ENCODE measurements around the gene NUP62. TPM values are rescaled to one million over a fixed set of nuclear protein-coding genes. Genes with fewer than 3 reads are reported as not detected.

Gene NUP62
- total and polyA plus RNA-seq, 8 donors, result 39.2 to 66.2 (median 60.0) TPM

DNA sequence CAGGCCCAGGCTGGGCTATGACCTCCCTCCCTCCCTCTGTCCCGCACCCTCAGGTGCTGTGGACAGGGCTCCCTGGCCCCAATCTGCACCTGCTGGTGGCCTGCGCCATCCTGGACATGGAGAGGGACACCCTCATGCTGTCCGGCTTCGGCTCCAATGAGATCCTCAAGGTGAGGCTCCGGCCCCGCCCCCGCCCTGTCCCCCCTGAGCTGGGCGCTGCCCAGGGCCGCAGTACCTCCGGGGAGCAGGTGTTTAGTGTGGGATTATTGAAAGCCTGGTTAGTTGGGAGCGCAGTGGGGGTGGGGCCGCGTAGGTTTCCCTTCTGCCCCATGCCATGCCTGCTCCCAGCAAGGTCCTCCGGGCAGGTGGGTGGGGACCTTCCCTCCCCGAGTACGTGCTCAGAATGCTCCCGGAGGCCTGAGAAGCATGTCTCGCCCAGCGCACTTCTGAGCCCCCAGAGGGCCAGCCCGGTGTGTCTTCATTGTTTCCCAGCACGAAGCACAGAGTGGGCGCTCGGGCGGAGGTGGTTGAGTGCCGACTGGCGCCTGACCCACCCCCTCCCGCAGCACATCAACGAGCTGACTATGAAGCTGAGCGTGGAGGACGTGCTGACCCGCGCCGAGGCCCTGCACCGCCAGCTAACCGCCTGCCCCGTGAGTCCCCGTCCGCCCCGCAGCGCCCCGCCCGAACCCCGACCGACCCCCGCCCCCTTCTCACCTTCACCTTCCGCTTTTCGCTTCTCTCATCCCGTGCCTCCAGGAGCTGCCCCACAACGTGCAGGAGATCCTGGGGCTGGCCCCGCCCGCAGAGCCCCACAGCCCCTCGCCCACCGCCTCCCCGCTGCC lies 41.4 kb downstream of the NUP62 start:
- Histone ChIP-seq H3K27ac (no peak overlapping the region), H3K9me3 (no peaks in the 10 kb centered on the region), H3K27me3 (peaks cover 0 to 12% of the 10 kb centered on the region in 2 donors), H3K36me3 (peaks cover 0 to 53% of the 10 kb centered on the region in 2 donors), H3K4me1 (peaks cover 0 to 12% of the 10 kb centered on the region in 2 donors), H3K4me3 (no peak overlapping the region)
- no peak for ATAC-seq
- TF ChIP-seq, protein P1, sequence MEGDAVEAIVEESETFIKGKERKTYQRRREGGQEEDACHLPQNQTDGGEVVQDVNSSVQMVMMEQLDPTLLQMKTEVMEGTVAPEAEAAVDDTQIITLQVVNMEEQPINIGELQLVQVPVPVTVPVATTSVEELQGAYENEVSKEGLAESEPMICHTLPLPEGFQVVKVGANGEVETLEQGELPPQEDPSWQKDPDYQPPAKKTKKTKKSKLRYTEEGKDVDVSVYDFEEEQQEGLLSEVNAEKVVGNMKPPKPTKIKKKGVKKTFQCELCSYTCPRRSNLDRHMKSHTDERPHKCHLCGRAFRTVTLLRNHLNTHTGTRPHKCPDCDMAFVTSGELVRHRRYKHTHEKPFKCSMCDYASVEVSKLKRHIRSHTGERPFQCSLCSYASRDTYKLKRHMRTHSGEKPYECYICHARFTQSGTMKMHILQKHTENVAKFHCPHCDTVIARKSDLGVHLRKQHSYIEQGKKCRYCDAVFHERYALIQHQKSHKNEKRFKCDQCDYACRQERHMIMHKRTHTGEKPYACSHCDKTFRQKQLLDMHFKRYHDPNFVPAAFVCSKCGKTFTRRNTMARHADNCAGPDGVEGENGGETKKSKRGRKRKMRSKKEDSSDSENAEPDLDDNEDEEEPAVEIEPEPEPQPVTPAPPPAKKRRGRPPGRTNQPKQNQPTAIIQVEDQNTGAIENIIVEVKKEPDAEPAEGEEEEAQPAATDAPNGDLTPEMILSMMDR (IDR thresholded peaks at IDR 0.05), result no peak
- DNase-seq, result no peak
- intact Hi-C loops (cut with DNase I), result no loop called here

DNA sequence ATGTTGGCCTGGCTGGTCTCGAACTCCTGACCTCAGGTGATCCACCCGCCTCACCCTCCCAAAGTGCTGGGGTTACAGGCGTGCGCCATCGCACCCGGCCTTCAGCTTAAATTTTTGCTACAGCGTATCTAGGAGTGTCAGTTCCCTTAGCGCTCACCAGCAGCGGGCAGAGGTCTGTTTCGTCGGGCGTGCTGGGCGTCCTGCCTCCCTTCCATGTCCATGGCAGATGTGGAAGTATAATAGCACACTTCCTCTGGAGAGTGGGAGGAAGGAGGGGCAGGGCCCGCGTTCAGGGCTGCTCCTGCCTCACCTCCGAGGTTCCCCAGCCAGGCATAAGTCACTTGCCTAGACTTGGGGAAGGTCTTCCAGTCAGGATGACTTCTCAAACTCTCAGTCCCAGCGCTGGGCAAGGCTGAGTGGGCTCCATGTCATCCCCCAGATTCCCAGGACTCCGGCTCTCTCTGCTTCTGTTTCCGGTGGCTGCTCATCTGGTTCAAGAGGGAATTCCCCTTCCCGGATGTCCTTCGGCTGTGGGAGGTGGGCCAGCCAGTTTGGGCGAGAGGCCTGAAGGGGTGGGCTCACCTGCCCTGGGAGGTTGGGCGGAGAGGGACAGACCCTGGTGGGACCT lies 42.2 kb downstream of the NUP62 start:
- Histone ChIP-seq H3K36me3 (peaks cover 0 to 61% of the 10 kb centered on the region in 2 donors), H3K27ac (no peak overlapping the region), H3K4me3 (no peak overlapping the region), H3K27me3 (peaks cover 0 to 12% of the 10 kb centered on the region in 2 donors), H3K9me3 (no peaks in the 10 kb centered on the region), H3K4me1 (peaks cover 0 to 12% of the 10 kb centered on the region in 2 donors)
- no peak for ATAC-seq
- DNase-seq, result no peak
- TF ChIP-seq, protein P1 (IDR thresholded peaks at IDR 0.05), result no peak
- intact Hi-C loops (cut with DNase I), result no loop called here

DNA sequence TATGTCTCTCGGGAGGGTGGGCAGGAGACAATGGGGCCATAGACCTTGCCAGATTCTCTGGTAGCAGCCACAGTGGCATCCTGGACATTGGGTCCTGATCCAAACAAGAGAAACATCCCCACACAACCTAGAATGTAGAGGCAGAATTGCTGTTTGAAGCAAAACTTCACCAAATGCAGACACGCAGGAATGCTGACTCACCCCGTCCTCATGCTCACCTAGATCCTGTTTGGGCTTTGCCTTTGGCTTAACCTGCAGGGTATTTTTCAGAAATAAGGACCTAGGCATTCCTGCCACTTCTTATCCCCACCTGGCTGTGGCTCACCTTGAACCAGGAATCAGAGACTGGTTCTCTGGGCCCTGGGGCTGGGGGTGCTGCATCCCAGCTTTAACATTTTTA lies 44.5 kb downstream of the NUP62 start:
- no peaks in the 10 kb centered on the region for H3K9me3 ChIP-seq
- H3K36me3 ChIP-seq, result peaks cover 0 to 85% of the 10 kb centered on the region in 2 donors
- TF ChIP-seq, protein P1 (IDR thresholded peaks at IDR 0.05), result no peak
- peaks cover 0 to 3% of the 10 kb centered on the region in 2 donors for H3K4me1 ChIP-seq
- DNase-seq (no peak), ATAC-seq (no peak)
- no peak overlapping the region for H3K27ac ChIP-seq
- intact Hi-C loops (cut with DNase I), result no loop called here
- no peaks in the 10 kb centered on the region for H3K27me3 ChIP-seq
- H3K4me3 ChIP-seq, result no peak overlapping the region

DNA sequence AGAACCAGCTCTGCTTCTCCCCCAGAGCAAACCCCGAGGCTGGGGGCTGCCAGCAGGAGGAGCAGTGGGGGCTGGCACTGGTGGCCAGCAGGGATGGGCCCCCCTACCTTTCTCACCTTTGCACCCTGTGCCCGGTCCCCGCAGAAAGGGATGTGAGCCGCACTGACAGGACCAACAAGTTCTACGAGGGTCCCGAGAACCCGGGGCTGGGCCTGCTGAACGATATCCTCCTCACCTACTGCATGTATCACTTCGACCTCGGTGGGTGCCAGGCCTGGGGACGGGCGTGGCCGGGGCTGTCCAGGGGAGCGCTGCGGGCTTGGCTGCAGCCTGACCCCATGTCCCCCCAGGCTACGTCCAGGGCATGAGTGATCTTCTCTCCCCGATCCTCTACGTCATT lies 45.2 kb downstream of the NUP62 start:
- no peak for ATAC-seq
- H3K9me3 ChIP-seq, result no peaks in the 10 kb centered on the region
- TF ChIP-seq, protein P1 (IDR thresholded peaks at IDR 0.05), result no peak
- intact Hi-C loops (cut with DNase I), result no loop called here
- H3K4me1 ChIP-seq, result peaks cover 0 to 10% of the 10 kb centered on the region in 2 donors
- H3K27me3 ChIP-seq, result no peaks in the 10 kb centered on the region
- peak in 1 of 4 donors; percentile 73 for DNase-seq
- no peak overlapping the region for H3K27ac ChIP-seq
- H3K36me3 ChIP-seq, result peaks cover 0 to 91% of the 10 kb centered on the region in 2 donors
- no peak overlapping the region for H3K4me3 ChIP-seq

DNA sequence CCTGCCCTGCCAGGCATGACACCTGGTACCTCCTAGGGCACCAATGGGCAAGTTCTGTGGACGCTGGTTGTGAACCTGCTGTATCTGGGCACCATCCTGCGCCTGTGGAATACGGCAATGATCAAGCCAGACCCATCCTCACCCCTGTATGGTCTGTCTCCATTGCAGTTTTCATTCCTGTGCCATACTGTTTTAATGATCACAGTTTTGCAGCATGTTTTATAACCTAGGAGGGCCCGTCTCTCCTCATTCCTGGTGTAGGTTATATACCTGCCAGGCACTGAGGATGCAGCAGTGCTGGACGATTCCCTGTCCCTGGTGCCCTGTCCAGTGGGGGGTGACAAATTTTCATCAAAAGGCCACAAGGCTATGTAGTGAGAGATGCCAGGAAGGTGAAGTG lies 46.2 kb downstream of the NUP62 start:
- H3K4me1 ChIP-seq, result peaks cover 0 to 20% of the 10 kb centered on the region in 2 donors
- H3K9me3 ChIP-seq, result no peaks in the 10 kb centered on the region
- DNase-seq, result no peak
- no peak overlapping the region for H3K27ac ChIP-seq
- peaks cover 0 to 88% of the 10 kb centered on the region in 2 donors for H3K36me3 ChIP-seq
- H3K27me3 ChIP-seq, result no peaks in the 10 kb centered on the region
- H3K4me3 ChIP-seq, result no peak overlapping the region
- TF ChIP-seq, protein P1 (IDR thresholded peaks at IDR 0.05), result no peak
- no peak for ATAC-seq
- intact Hi-C loops (cut with DNase I), result no loop called here

All from left lung (tissue), 10 donors.